ENCODE data around the gene NCS1.

NCS1 gene

GRCh38 chr9:130263601-130264413 lies 91.6 kb downstream of the NCS1 start:
- Histone ChIP-seq H2AFZ (ENCODE audit: low read length, unreplicated experiment) (no peak overlapping the region), H3K4me1 (ENCODE audit: control insufficient read depth, insufficient read depth, low read length, unreplicated experiment) (no peaks in the 10 kb centered on the region), H3K4me3 (ENCODE audit: low read depth, low read length) (no peak overlapping the region), H3K79me2 (ENCODE audit: control insufficient read depth, insufficient read depth, low read length, unreplicated experiment) (no peaks in the 10 kb centered on the region), H3K27me3 (ENCODE audit: insufficient read depth, low read length) (peaks cover 96% of the 10 kb centered on the region), H3K36me3 (ENCODE audit: insufficient read depth, low read length) (no peaks in the 10 kb centered on the region), H3K27ac (ENCODE audit: low read depth, low read length) (no peak overlapping the region)

DNA sequence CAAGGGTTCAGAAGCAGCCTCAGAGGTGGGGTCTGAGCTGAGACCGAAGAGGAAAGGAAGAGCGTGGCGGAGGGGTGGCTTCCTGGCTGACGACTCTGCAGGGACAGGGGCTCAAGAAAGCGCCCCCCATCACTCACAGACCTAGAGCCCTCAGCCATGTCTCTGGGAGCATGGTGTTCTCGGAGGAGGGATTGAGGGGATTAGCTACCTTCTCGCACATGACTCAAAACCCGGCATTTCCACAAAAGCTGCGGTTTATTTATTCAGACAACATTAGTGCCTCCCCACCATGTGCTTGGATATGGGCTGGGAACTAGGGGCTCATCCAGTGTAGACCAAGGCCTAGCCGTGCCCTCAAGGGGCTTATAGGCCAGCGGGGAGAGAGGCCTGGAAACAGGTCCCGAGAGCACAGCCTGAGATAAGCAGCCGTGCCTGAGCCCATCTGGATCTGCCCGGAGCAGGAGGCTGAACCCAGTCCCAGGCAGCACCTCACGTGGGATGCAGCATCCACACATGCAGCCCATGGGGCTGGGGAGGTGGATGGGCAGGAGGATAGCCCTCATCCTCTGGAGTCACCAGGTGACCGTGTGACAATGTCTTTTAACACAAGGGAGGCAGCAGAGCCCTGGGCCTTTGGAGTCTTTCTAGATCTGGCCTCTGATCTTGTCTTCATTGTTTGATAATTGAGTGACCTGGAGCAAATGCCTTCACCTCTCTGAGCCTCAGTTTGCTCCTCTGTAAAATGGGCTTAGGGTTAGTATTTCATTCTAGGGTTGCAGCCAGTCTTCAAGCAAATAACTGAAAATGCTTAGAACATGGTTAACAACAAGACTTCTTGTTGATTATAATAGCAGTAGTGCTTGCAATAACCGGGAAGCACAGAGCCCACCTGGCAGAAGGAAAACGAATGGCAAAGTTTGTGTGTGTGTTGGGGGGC lies 92.5 kb downstream of the NCS1 start:
- H3K4me3 ChIP-seq (ENCODE audit: low read depth, low read length) = no peak overlapping the region
- no peaks in the 10 kb centered on the region for H3K4me1 ChIP-seq (ENCODE audit: control insufficient read depth, insufficient read depth, low read length, unreplicated experiment)
- H3K36me3 ChIP-seq (ENCODE audit: insufficient read depth, low read length) = no peaks in the 10 kb centered on the region
- H3K27ac ChIP-seq (ENCODE audit: low read depth, low read length) = no peak overlapping the region
- no peaks in the 10 kb centered on the region for H3K79me2 ChIP-seq (ENCODE audit: control insufficient read depth, insufficient read depth, low read length, unreplicated experiment)
- no peak overlapping the region for H2AFZ ChIP-seq (ENCODE audit: low read length, unreplicated experiment)
- peaks cover 88% of the 10 kb centered on the region for H3K27me3 ChIP-seq (ENCODE audit: insufficient read depth, low read length)

DNA sequence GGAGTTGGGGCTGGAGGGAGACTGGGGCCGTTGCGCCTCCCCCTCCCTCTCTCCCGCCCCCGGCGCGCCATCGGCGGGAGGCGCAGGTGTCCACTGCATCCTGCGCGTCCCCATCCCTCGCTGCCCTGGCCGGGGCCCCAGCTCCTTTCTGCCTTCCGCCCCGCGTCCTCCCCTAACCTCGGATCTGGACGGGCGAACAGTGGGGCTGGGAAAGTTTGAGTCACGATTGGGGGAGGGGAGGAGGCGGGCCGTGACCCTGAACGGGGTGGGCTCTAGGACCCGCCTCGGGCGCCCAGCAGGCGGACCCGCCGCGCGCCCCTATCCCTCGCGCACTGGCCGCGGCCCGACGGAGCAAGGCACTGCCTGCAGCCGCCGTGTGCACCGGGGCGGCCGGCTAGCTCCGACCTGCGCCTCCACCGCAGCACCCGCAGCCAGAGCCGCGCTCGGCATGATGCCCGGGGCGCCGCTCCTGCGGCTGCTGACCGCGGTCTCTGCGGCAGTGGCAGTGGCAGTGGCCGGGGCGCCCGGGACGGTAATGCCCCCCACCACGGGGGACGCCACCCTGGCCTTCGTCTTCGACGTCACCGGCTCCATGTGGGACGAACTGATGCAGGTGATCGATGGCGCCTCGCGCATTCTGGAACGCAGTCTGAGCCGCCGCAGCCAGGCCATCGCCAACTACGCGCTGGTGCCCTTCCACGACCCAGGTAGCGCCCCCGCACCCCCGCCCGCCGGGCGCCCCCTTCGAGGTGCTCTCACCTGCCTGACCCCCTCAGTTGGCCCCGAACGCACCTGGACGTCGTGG lies 93.4 kb downstream of the NCS1 start, which contains the start of gene HMCN2:
TSS of gene HMCN2 (plus strand) at position 330 of the 805 bp plus-strand sequence. CDS start at position 449, 119 bp downstream.
- Histone ChIP-seq H3K4me3 (ENCODE audit: low read depth, low read length) (no peak within 1 kb of the TSS), H3K4me1 (ENCODE audit: control insufficient read depth, insufficient read depth, low read length, unreplicated experiment) (no peaks in the 10 kb centered on the region), H3K36me3 (ENCODE audit: insufficient read depth, low read length) (no peaks in the 10 kb centered on the region), H3K27me3 (ENCODE audit: insufficient read depth, low read length) (peaks cover 79% of the 10 kb centered on the region), H2AFZ (ENCODE audit: low read length, unreplicated experiment) (no peak within 1 kb of the TSS), H3K79me2 (ENCODE audit: control insufficient read depth, insufficient read depth, low read length, unreplicated experiment) (no peaks in the 10 kb centered on the region), H3K27ac (ENCODE audit: low read depth, low read length) (no peak within 1 kb of the TSS)

DNA sequence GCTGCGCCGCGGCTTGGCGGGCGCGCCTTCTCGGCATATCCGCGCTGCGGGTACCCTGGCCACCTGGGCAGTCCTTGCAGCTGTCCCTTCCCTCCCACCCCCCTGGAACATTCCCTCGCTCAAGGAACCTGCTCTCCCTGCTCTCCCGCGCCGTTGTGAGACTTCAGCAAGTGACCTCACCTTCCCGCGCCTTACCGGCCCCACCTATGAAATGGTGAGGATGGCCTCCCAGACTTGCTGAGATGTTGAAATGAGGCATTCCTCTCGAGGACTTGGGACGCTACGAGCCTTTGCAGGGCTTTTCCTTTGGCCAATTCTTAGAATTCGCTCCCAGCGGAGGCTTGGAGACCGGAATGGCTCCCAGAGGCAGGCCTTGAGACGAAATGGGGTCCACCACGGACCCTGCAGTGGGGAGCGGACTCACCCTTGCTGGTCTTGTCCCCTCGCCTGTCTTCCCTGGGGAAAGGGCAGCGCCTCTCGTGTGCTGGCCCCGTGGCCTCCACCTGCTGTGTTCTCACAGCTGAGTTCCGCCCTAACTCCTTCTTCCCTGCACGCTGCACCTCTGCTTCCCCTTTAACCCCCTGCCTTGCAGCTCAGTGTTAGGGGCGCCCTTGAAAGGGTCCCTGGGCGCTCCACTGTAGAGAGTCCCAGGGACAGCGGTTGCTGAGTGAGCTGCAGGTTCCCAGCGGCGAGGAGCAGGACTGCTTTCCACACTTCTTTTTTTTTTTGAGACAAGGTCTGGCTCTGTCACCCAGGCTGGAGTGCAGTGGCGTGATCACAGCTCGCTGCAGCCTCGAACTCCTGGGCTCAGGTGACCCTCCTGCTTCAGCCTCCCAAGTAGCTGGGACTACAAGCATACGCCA lies 94.3 kb downstream of the NCS1 start:
- H3K4me1 ChIP-seq (ENCODE audit: control insufficient read depth, insufficient read depth, low read length, unreplicated experiment) = no peaks in the 10 kb centered on the region
- H3K79me2 ChIP-seq (ENCODE audit: control insufficient read depth, insufficient read depth, low read length, unreplicated experiment) = no peaks in the 10 kb centered on the region
- H3K4me3 ChIP-seq (ENCODE audit: low read depth, low read length) = no peak overlapping the region
- no peak overlapping the region for H2AFZ ChIP-seq (ENCODE audit: low read length, unreplicated experiment)
- no peak overlapping the region for H3K27ac ChIP-seq (ENCODE audit: low read depth, low read length)
- H3K36me3 ChIP-seq (ENCODE audit: insufficient read depth, low read length) = no peaks in the 10 kb centered on the region
- H3K27me3 ChIP-seq (ENCODE audit: insufficient read depth, low read length) = peaks cover 70% of the 10 kb centered on the region

DNA sequence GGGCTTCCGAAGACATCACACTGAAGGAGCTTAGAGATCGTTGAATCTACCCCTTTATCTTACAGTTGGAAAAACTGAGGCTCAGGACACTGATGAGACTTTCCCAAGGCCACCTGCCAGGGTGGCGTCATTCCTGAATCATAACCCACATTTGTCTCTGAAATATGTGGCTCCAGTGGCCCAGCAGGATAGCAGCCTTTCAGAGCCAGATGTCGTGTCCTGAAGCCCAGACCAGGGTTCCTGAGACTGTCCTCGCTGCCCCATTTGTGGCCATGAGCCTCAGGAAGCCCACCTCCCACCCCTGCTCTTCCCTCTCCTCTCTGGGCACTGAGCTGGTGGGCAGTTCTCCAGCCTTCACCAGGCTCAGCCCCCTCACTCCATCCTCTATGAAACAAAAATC lies 95.7 kb downstream of the NCS1 start:
- no peak overlapping the region for H3K27ac ChIP-seq (ENCODE audit: low read depth, low read length)
- H3K27me3 ChIP-seq (ENCODE audit: insufficient read depth, low read length) = peaks cover 57% of the 10 kb centered on the region
- no peak overlapping the region for H2AFZ ChIP-seq (ENCODE audit: low read length, unreplicated experiment)

DNA sequence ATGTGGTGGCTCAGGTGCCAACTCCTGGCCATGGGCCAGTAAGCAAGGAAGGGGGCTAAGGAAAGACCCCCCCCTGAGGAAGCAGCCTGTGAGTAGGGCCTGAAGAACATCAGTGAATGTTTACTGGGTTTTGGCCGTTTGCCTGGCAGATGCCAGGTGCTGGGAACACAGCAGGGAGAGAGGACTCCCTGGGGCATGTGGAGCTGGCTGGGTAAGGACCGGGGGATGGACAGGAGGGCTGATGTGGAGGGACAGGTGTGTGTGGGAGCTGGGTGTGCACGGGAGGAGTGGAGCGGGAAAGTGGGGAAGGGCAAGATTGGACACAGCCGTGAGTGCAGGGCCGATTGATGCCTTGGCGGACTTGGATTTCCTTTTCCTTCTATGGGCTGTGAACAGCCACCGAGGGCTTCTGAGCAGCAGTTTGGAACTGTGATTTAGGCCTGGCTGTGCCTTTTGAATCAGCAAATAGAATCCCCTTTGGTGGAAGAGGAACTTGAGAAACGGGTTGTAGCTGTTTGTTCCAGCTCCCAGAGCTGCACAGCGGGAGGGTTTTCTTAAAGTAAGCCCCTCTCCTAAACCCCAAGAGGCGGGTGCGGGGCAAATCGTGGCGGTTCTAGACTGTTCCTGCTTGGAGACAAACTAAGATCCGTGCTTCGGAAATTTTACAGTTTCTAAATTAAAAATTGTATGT lies 96.5 kb downstream of the NCS1 start:
- H3K4me3 ChIP-seq (ENCODE audit: low read depth, low read length) = no peak overlapping the region
- no peak overlapping the region for H3K27ac ChIP-seq (ENCODE audit: low read depth, low read length)
- H2AFZ ChIP-seq (ENCODE audit: low read length, unreplicated experiment) = no peak overlapping the region
- no peaks in the 10 kb centered on the region for H3K4me1 ChIP-seq (ENCODE audit: control insufficient read depth, insufficient read depth, low read length, unreplicated experiment)
- no peaks in the 10 kb centered on the region for H3K36me3 ChIP-seq (ENCODE audit: insufficient read depth, low read length)
- no peaks in the 10 kb centered on the region for H3K79me2 ChIP-seq (ENCODE audit: control insufficient read depth, insufficient read depth, low read length, unreplicated experiment)
- peaks cover 49% of the 10 kb centered on the region for H3K27me3 ChIP-seq (ENCODE audit: insufficient read depth, low read length)

More for the DNA sequence above, 95.7 kb downstream of the NCS1 start:
- Histone ChIP-seq H3K4me3 (ENCODE audit: low read depth, low read length) (no peak overlapping the region), H3K79me2 (ENCODE audit: control insufficient read depth, insufficient read depth, low read length, unreplicated experiment) (no peaks in the 10 kb centered on the region), H3K4me1 (ENCODE audit: control insufficient read depth, insufficient read depth, low read length, unreplicated experiment) (no peaks in the 10 kb centered on the region), H3K36me3 (ENCODE audit: insufficient read depth, low read length) (no peaks in the 10 kb centered on the region)

GRCh38 chr9:130271473-130271872 lies 99.3 kb downstream of the NCS1 start:
- Histone ChIP-seq H3K27ac (ENCODE audit: low read depth, low read length) (no peak overlapping the region), H3K4me1 (ENCODE audit: control insufficient read depth, insufficient read depth, low read length, unreplicated experiment) (no peaks in the 10 kb centered on the region), H2AFZ (ENCODE audit: low read length, unreplicated experiment) (no peak overlapping the region), H3K36me3 (ENCODE audit: insufficient read depth, low read length) (no peaks in the 10 kb centered on the region), H3K4me3 (ENCODE audit: low read depth, low read length) (no peak overlapping the region), H3K79me2 (ENCODE audit: control insufficient read depth, insufficient read depth, low read length, unreplicated experiment) (no peaks in the 10 kb centered on the region), H3K27me3 (ENCODE audit: insufficient read depth, low read length) (peaks cover 22% of the 10 kb centered on the region)

GRCh38 chr9:130275156-130275555 lies 103.0 kb downstream of the NCS1 start:
- no peaks in the 10 kb centered on the region for H3K79me2 ChIP-seq (ENCODE audit: control insufficient read depth, insufficient read depth, low read length, unreplicated experiment)
- no peaks in the 10 kb centered on the region; the same call in 1 of the 2 replicates for H3K27me3 ChIP-seq (ENCODE audit: insufficient read depth, low read length)
- no peak overlapping the region for H3K27ac ChIP-seq (ENCODE audit: low read depth, low read length)
- no peaks in the 10 kb centered on the region for H3K36me3 ChIP-seq (ENCODE audit: insufficient read depth, low read length)
- H3K4me1 ChIP-seq (ENCODE audit: control insufficient read depth, insufficient read depth, low read length, unreplicated experiment) = no peaks in the 10 kb centered on the region
- no peak overlapping the region for H3K4me3 ChIP-seq (ENCODE audit: low read depth, low read length)
- H2AFZ ChIP-seq (ENCODE audit: low read length, unreplicated experiment) = no peak overlapping the region

DNA sequence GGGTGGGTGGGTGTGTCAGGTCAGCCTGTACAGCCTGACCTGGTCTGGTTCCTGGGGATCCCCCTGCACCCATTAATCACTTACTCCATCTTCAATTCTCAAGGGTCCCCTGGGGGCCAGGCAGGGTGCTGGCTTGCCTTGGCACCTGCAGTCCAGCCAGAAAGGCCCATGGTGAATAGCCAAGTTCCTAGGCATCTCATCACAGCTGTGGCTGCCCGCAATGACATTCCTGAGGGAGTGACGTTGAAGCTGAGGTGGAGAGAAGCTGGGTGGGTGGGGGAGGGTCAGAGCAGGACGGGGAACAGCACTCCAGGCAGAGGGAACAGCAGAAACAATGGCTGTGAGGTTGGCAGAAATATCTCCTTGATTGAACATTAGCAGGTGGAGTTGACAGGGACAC lies 103.9 kb downstream of the NCS1 start:
- Histone ChIP-seq H3K79me2 (ENCODE audit: control insufficient read depth, insufficient read depth, low read length, unreplicated experiment) (no peaks in the 10 kb centered on the region), H3K27ac (ENCODE audit: low read depth, low read length) (no peak overlapping the region), H3K27me3 (ENCODE audit: insufficient read depth, low read length) (no peaks in the 10 kb centered on the region; the same call in 1 of the 2 replicates), H2AFZ (ENCODE audit: low read length, unreplicated experiment) (no peak overlapping the region), H3K4me1 (ENCODE audit: control insufficient read depth, insufficient read depth, low read length, unreplicated experiment) (no peaks in the 10 kb centered on the region), H3K4me3 (ENCODE audit: low read depth, low read length) (no peak overlapping the region), H3K36me3 (ENCODE audit: insufficient read depth, low read length) (no peaks in the 10 kb centered on the region)

All from ACC112 (cell line).